Measurements from ENCODE around the gene ADIG. TPM values are rescaled to one million over a fixed set of nuclear protein-coding genes. Genes with fewer than 3 reads are reported as not detected.

ADIG gene
- total and polyA plus RNA-seq, 2 of the 8 experiments (the other 6 are each of a cell fraction or from before 2014, with no cell fraction given) = not detected

- Histone ChIP-seq H3K27ac (ENCODE audit: low read depth, low read length) (no peak overlapping the region), H4K8ac (ENCODE audit: extremely low read depth, insufficient read depth, low read length) (peak overlapping the region; percentile 51; the same call in 1 of the 2 replicates), H3K18ac (ENCODE audit: extremely low read depth, low read length) (no peak overlapping the region), H3K14ac (ENCODE audit: insufficient read length) (no peak overlapping the region), H2BK120ac (replicated peaks; ENCODE audit: low read depth, low read length) (no peak overlapping the region), H3K4me2 (ENCODE audit: insufficient read depth in 1 of 2, low read depth in 2 of 2, low read length in 2 of 2) (no peak overlapping the region), H4K91ac (replicated peaks; ENCODE audit: insufficient read length, low read length) (no peak overlapping the region), H3K4ac (replicated peaks; ENCODE audit: insufficient read length, low read depth, low read length) (no peak overlapping the region), H3K23me2 (ENCODE audit: low read depth, low read length) (no peaks in the 10 kb centered on the region), H3K79me1 (ENCODE audit: low read depth, low read length) (no peaks in the 10 kb centered on the region), H2BK12ac (ENCODE audit: low read depth, low read length) (no peak overlapping the region), H2BK5ac (ENCODE audit: low read depth, low read length) (no peak overlapping the region), H3K9ac (replicated peaks in 1 of 4; ENCODE audit: extremely low read depth in 1 of 4, low read depth in 3 of 4, low read length in 3 of 4) (peak overlapping the region in 1 of 4 experiments; percentile 10; a peak in 1 of 7 replicates), H2BK20ac (ENCODE audit: low read length) (no peak overlapping the region), H3K4me1 (replicated peaks in 1 of 4; ENCODE audit: control insufficient read depth in 3 of 4, insufficient read depth in 4 of 4, low read length in 3 of 4) (no peaks in the 10 kb centered on the region), H3K79me2 (ENCODE audit: control insufficient read depth in 1 of 2, insufficient read depth in 2 of 2, low read length in 2 of 2) (no peaks in the 10 kb centered on the region), H3K27me3 (replicated peaks in 1 of 4; ENCODE audit: control insufficient read depth in 3 of 4, extremely low read depth in 1 of 4, insufficient read depth in 3 of 4, low read length in 3 of 4) (no peaks in the 10 kb centered on the region), H3K36me3 (ENCODE audit: control insufficient read depth in 2 of 4, insufficient read depth in 4 of 4, low read length in 3 of 4) (peaks cover 0 to 43% (median 25%) of the 10 kb centered on the region in 4 experiments; a peak in 7 of 8 replicates), H2BK15ac (ENCODE audit: low read length) (no peak overlapping the region), H3K9me3 (ENCODE audit: insufficient read depth in 2 of 2, low read depth in 1 of 2, low read length in 1 of 2) (no peaks in the 10 kb centered on the region), H3K23ac (ENCODE audit: insufficient read length) (peak overlapping the region; percentile 15), H4K20me1 (replicated peaks in 1 of 2; ENCODE audit: control insufficient read depth in 1 of 2, insufficient read depth in 2 of 2, low read length in 2 of 2) (peaks cover 2% of the 10 kb centered on the region in 2 experiments), H4K5ac (ENCODE audit: insufficient read length, low read depth, low read length) (no peak overlapping the region), H2AFZ (ENCODE audit: low read length) (no peak overlapping the region), H3K4me3 (ENCODE audit: extremely low read depth in 1 of 4, insufficient read depth in 2 of 4, low read depth in 3 of 4, low read length in 4 of 4) (no peak overlapping the region), H3K56ac (replicated peaks; ENCODE audit: insufficient read length, low read depth, low read length) (no peak overlapping the region), H2AK5ac (ENCODE audit: low read depth, low read length) (no peak overlapping the region)
- CTCF ChIA-PET (ENCODE audit: partially characterized antibody) = no interaction called here
- 93% methylated on average over 11 of the region's 11 CpGs; no CpG with 5 or more reads in 1 of the 2 experiments for WGBS, 2 experiments (ENCODE audit: extremely low coverage in 1 of 2, insufficient coverage in 1 of 2, insufficient read length in 1 of 2, insufficient replicate concordance in 2 of 2, low coverage in 1 of 2, low lambda C conversion rate in 2 of 2, missing lambda C conversion rate in 1 of 2)
- POLR2A ChIA-PET (ENCODE audit: partially characterized antibody) = no interaction called here
- no peak for TF ChIP-seq ATF3 (IDR thresholded peaks at IDR 0.05; ENCODE audit: insufficient read depth, low read depth, low read length)
- no peak for TF ChIP-seq CBX8 (IDR thresholded peaks at IDR 0.05; ENCODE audit: borderline replicate concordance, low read depth, low read length)
- no peak for TF ChIP-seq SIN3A (conservative IDR thresholded peaks at IDR 0.05 in 1 of 2, IDR thresholded peaks at IDR 0.05 in 1 of 2; ENCODE audit: low read depth in 1 of 2, low read length in 2 of 2)
- no peak for TF ChIP-seq SP4 (IDR thresholded peaks at IDR 0.05; ENCODE audit: low read length)
- no peak for TF ChIP-seq YY1 (IDR thresholded peaks at IDR 0.05; ENCODE audit: low read depth, low read length)
- TF ChIP-seq KDM1A (IDR thresholded peaks at IDR 0.05; ENCODE audit: borderline replicate concordance, low read length) = no peak
- no peak for TF ChIP-seq TAF1 (IDR thresholded peaks at IDR 0.05; ENCODE audit: low read depth, low read length)
- no peak for FAIRE-seq
- DNase-seq (ENCODE audit: low read depth in 1 of 2, low spot score in 2 of 2) = no peak
Observed at GRCh38 chr20:38534756-38535155, 46.2 kb upstream of the ADIG start.
